ENCODE measurements around the gene PLAC1.

GRCh38 chrX:134572816-134573682 lies 85.2 kb downstream of the PLAC1 start:
- TF ChIP-seq CTCF (IDR thresholded peaks at IDR 0.05; ENCODE audit: insufficient read depth, low read length) (no peak), POLR2AphosphoS5 (IDR thresholded peaks at IDR 0.05; ENCODE audit: low read depth) (no peak), REST (IDR thresholded peaks at IDR 0.05; ENCODE audit: insufficient replicate concordance, low read depth) (no peak)
